HEK293 (cell line): ENCODE results near the gene ANKRD53.

ENCODE experiments used
- INSM2 ChIP-seq: fragments of 450-650 bp; formaldehyde crosslinking; IDR thresholded peaks from 2 replicates; pipeline ENCODE4 v1.5.1; 2016; ENCODE audit warnings: missing biosample characterization, missing genetic modification characterization
- KLF8 ChIP-seq: fragments of 450-650 bp; formaldehyde crosslinking; IDR thresholded peaks from 2 replicates; pipeline ENCODE4 v1.5.1; 2016; ENCODE audit warnings: missing biosample characterization, missing genetic modification characterization
- KLF9 ChIP-seq: fragments of 450-650 bp; formaldehyde crosslinking; IDR thresholded peaks from 2 replicates; pipeline ENCODE4 v1.5.1; 2016; ENCODE audit warnings: missing biosample characterization, missing genetic modification characterization, low read depth
- MEIS1 ChIP-seq: sonication (generic); formaldehyde crosslinking; IDR thresholded peaks from 2 replicates; pipeline ENCODE4 v1.8.1; 2022; ENCODE audit warnings: missing genetic modification reagents, mild to moderate bottlenecking, borderline replicate concordance
- PATZ1 ChIP-seq: fragments of 450-650 bp; formaldehyde crosslinking; IDR thresholded peaks from 2 replicates; pipeline ENCODE4 v1.5.1; 2016; ENCODE audit warnings: missing biosample characterization, missing genetic modification characterization
- PBX3 ChIP-seq: sonication (generic); formaldehyde crosslinking; IDR thresholded peaks from 2 replicates; pipeline ENCODE4 v1.8.1; 2022; ENCODE audit warnings: mild to moderate bottlenecking, moderate library complexity, missing genetic modification reagents
- SALL2 ChIP-seq: fragments of 450-650 bp; formaldehyde crosslinking; IDR thresholded peaks from 2 replicates; pipeline ENCODE4 v1.5.0; 2017; ENCODE audit warnings: missing biosample characterization, mild to moderate bottlenecking, missing genetic modification characterization, borderline replicate concordance
- YY1 ChIP-seq: fragments of 450-650 bp; formaldehyde crosslinking; IDR thresholded peaks from 2 replicates; pipeline ENCODE4 v1.5.1; 2018; ENCODE audit warnings: missing biosample characterization, missing genetic modification characterization
- ZBTB49 ChIP-seq: fragments of 450-650 bp; formaldehyde crosslinking; IDR thresholded peaks from 2 replicates; pipeline ENCODE4 v1.5.1; 2016; ENCODE audit warnings: missing biosample characterization, missing genetic modification characterization, low read depth
- ZEB2 ChIP-seq: fragments of 450-650 bp; formaldehyde crosslinking; IDR thresholded peaks from 2 replicates; pipeline ENCODE4 v1.5.1; 2016; ENCODE audit warnings: missing biosample characterization, missing genetic modification characterization
- ZFP37 ChIP-seq: fragments of 450-650 bp; formaldehyde crosslinking; IDR thresholded peaks from 2 replicates; pipeline ENCODE4 v1.5.1; 2016; ENCODE audit warnings: missing biosample characterization, missing genetic modification characterization
- ZNF140 ChIP-seq: fragments of 450-650 bp; formaldehyde crosslinking; IDR thresholded peaks from 2 replicates; pipeline ENCODE4 v1.5.1; 2016; ENCODE audit warnings: missing biosample characterization, missing genetic modification characterization
- ZNF184 ChIP-seq: fragments of 450-650 bp; IDR thresholded peaks from 2 replicates; pipeline ENCODE4 v1.5.1; 2018; ENCODE audit warnings: missing biosample characterization, mild to moderate bottlenecking, missing genetic modification characterization
- ZNF23 ChIP-seq: fragments of 450-650 bp; formaldehyde crosslinking; IDR thresholded peaks from 2 replicates; pipeline ENCODE4 v1.5.1; 2016; ENCODE audit warnings: missing biosample characterization, missing genetic modification characterization, borderline replicate concordance
- ZNF248 ChIP-seq: fragments of 450-650 bp; formaldehyde crosslinking; IDR thresholded peaks from 2 replicates; pipeline ENCODE4 v1.5.1; 2017; ENCODE audit warnings: missing biosample characterization, missing genetic modification characterization
- ZNF266 ChIP-seq: fragments of 450-650 bp; formaldehyde crosslinking; IDR thresholded peaks from 2 replicates; pipeline ENCODE4 v1.5.1; 2016; ENCODE audit warnings: missing biosample characterization, missing genetic modification characterization, low read depth
- ZNF366 ChIP-seq: fragments of 450-650 bp; formaldehyde crosslinking; conservative IDR thresholded peaks from 2 replicates; pipeline ENCODE4 v1.5.1; 2016; ENCODE audit warnings: missing biosample characterization, missing genetic modification characterization
- ZNF37A ChIP-seq: fragments of 450-650 bp; IDR thresholded peaks from 2 replicates; pipeline ENCODE4 v1.5.1; 2018; ENCODE audit warnings: missing biosample characterization, missing genetic modification characterization
- ZNF426 ChIP-seq: fragments of 450-650 bp; formaldehyde crosslinking; IDR thresholded peaks from 2 replicates; pipeline ENCODE4 v1.5.1; 2017; ENCODE audit warnings: missing biosample characterization, missing genetic modification characterization, mild to moderate bottlenecking, inconsistent platforms, moderate library complexity
- ZNF513 ChIP-seq: fragments of 450-650 bp; IDR thresholded peaks from 2 replicates; pipeline ENCODE4 v1.5.1; 2018; ENCODE audit warnings: missing biosample characterization, missing genetic modification characterization
- ZNF514 ChIP-seq: fragments of 450-650 bp; formaldehyde crosslinking; IDR thresholded peaks from 2 replicates; pipeline ENCODE4 v1.5.1; 2016; ENCODE audit warnings: missing biosample characterization, missing genetic modification characterization
- ZNF623 ChIP-seq: fragments of 450-650 bp; formaldehyde crosslinking; IDR thresholded peaks from 2 replicates; pipeline ENCODE4 v1.5.1; 2016; ENCODE audit warnings: missing biosample characterization, missing genetic modification characterization
- ZNF654 ChIP-seq: fragments of 450-650 bp; formaldehyde crosslinking; IDR thresholded peaks from 2 replicates; pipeline ENCODE4 v1.5.1; 2016; ENCODE audit warnings: low read depth, missing biosample characterization, missing genetic modification characterization
- ZNF670 ChIP-seq: fragments of 450-650 bp; formaldehyde crosslinking; IDR thresholded peaks from 2 replicates; pipeline ENCODE4 v1.5.1; 2016; ENCODE audit warnings: missing biosample characterization, missing genetic modification characterization, low read depth
- ZNF768 ChIP-seq: fragments of 450-650 bp; formaldehyde crosslinking; IDR thresholded peaks from 2 replicates; pipeline ENCODE4 v1.5.1; 2018; ENCODE audit warnings: missing biosample characterization, mild to moderate bottlenecking, missing genetic modification characterization
- ZNF777 ChIP-seq: fragments of 450-650 bp; formaldehyde crosslinking; IDR thresholded peaks from 2 replicates; pipeline ENCODE4 v1.5.1; 2017; ENCODE audit warnings: missing biosample characterization, missing genetic modification characterization, borderline replicate concordance
- ZNF791 ChIP-seq: fragments of 450-650 bp; formaldehyde crosslinking; IDR thresholded peaks from 2 replicates; pipeline ENCODE4 v1.5.1; 2016; ENCODE audit warnings: missing biosample characterization, missing genetic modification characterization
- ZNF830 ChIP-seq: fragments of 450-650 bp; IDR thresholded peaks from 2 replicates; pipeline ENCODE4 v1.5.0; 2018; ENCODE audit warnings: missing biosample characterization, missing genetic modification characterization, low read depth, mild to moderate bottlenecking, moderate library complexity

Gene ANKRD53

GRCh38 chr2:70994699-70995425 lies 16.4 kb downstream of the ANKRD53 start, which contains the start of gene TEX261 (continued):
- TF ChIP-seq YY1 (no peak), ZNF140 (tag by site-specific recombination) (no peak), ZNF768 (no peak), ZEB2 (tag by site-specific recombination) (no peak), ZNF266 (tag by site-specific recombination) (no peak), ZNF248 (tag by site-specific recombination) (no peak), ZNF514 (tag by site-specific recombination) (no peak), ZFP37 (tag by site-specific recombination) (0 out of 2 replicates have a peak, but pooled peaks have one; percentile 29), SALL2 (tag by site-specific recombination) (no peak), ZNF830 (tag by site-specific recombination) (no peak), ZNF777 (tag by site-specific recombination) (no peak), ZNF623 (tag by site-specific recombination) (no peak), ZNF37A (tag by site-specific recombination) (no peak), ZNF791 (no peak), ZNF23 (tag by site-specific recombination) (no peak), KLF8 (tag by site-specific recombination) (peak; percentile 49; the same call in 1 of the 2 replicates), INSM2 (no peak), ZNF670 (tag by site-specific recombination) (no peak), ZNF426 (no peak), MEIS1 (CRISPR knock-in tag) (no peak), KLF9 (tag by site-specific recombination) (no peak), ZNF513 (no peak), PBX3 (CRISPR knock-in tag) (peak; percentile 79), ZNF184 (tag by site-specific recombination) (no peak), ZNF366 (tag by site-specific recombination) (peak; percentile 33; the same call in 1 of the 2 replicates), ZBTB49 (tag by site-specific recombination) (no peak), ZNF654 (no peak), PATZ1 (tag by site-specific recombination) (peak; percentile 67)
